GM20431 (cell line): ENCODE data around the gene ESR1.
"Not testable (repeated sequence)": the region's sequence is repeated elsewhere in the genome, so short reads cannot be mapped to it uniquely, and the experiment has no call there.

Source experiments
- in situ Hi-C: fragments of 300-500 bp; cut with MseI, MboI; formaldehyde crosslinking; loops from one replicate; pipeline ENCODE4 v1.15.0; 2020; ENCODE audit warnings: low sequenced_read_pairs; ENCODE audit not compliant: unreplicated experiment

The ESR1 gene

DNA sequence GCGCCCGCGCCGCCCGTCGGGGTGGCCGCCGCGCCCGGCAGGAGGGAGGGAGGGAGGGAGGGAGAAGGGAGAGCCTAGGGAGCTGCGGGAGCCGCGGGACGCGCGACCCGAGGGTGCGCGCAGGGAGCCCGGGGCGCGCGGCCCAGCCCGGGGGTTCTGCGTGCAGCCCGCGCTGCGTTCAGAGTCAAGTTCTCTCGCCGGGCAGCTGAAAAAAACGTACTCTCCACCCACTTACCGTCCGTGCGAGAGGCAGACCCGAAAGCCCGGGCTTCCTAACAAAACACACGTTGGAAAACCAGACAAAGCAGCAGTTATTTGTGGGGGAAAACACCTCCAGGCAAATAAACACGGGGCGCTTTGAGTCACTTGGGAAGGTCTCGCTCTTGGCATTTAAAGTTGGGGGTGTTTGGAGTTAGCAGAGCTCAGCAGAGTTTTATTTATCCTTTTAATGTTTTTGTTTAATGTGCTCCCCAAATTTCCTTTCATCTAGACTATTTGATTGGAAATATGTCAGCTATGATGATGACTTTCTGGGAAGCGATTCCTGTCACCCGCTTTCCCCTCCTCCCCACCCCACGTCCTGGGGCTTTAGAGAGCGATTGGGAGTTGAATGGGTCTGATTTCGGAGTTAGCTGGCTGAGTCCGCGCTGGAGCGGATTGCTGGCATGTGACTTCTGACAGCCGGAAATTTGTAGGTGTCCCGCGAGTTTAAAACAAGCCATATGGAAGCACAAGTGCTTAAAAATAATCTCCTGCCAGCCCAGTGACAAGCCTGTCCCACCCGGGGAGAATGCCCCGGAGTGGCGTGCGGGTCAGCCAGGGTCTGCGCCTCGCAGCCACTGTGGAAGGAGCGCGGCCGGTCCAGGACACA, 1.1 kb downstream of the ESR1 start:
- in situ Hi-C loops, result no loop called here

DNA sequence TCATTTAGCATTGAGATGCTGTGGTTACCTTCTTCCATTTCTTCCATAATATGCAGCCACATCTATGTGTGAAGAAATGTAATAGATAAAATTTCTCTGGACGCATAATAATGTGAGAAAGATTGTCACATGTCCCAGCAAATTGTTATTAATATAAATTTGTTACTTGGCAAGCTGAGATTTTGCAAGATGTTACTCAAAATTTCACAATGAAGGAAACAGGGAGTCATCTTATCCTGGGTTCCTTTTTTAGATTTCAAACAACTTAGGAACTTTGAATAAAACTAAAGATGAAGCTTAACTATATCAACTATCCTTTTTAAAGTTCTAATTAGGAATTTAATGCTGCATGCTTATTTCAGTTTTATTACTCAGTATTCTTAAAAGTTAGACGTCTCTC, 3.6 kb downstream of the ESR1 start:
- in situ Hi-C loops, result no loop called here

DNA sequence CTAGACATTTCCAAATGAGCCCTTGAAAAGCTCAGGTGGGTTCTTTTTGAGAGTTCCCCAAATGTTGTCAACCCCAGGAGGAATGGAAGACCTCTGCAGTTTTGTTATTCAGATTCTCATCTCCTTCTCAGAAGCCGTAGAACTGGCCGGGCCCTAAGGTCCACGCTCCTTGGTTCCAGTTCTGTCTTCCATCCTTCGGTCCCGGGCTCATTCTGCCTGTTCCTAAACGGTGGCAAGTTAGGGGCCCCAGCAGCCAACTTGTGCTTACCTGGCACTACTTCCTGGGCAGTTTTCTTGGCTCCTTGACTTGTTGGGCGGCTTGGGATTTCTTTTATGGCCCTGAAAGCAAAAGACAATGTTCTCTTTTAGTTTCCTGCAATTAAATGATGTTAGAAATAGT, 6.4 kb downstream of the ESR1 start:
- in situ Hi-C loops, result no loop called here

DNA sequence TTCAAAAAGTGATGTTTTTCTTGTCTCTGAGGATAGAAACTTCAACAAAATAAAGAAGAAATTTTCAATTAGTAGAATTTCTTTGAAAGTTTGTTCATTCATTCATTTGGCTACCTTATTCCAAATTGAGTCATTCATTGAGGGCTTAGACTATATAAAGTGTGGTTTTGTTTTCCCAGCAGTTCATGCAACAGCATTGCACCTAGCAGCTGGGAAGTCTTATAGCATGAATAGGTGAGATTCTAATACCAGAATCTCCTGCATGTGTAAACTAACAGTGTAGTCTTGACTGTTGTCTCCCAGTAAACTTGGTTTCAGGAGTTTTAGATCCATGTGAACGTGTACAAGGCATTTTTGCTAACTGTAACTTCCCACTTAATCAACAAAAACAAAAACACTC, 7.1 kb downstream of the ESR1 start:
- in situ Hi-C loops, result no loop called here

DNA sequence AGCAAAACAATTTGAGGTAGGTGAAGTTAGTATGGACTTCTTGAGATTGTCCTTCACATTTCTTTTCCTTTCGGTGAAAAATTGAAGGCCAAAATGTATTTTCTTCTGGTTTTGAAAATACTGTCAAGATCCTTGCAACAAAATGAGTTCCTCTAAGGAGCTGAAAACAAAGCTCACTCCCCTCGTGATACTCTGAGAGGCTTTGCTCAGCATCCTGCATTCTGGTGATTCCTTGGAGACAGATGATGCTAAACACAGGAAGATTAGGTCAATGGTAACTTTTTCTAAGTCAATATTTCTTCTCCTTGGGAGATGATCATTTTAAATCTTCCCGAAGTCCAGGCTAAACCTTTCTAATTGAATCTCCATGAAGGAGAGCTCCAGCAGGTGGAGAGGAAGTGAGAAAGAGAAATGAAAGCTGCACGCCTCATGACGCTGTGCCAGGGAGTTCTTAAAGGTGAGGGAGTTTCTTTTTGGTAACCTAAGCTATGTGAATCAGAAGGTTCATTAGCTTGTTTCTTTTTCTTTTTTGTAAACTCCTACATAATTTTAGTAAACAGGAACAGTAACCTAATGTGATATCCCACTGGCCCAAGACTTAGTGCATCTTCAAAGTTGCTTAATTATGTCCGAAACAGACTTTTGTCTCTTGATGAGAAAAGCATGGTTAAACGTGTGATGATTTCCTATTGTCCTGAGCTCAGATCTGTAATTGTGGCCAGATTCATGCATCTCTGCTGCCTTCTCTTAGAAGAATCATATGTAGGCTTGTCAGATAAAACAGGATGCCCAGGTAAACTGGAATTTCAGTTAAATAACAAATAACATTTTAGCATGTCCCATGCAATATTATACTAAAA, 15.0 kb downstream of the ESR1 start:
- in situ Hi-C loops, result no loop called here

DNA sequence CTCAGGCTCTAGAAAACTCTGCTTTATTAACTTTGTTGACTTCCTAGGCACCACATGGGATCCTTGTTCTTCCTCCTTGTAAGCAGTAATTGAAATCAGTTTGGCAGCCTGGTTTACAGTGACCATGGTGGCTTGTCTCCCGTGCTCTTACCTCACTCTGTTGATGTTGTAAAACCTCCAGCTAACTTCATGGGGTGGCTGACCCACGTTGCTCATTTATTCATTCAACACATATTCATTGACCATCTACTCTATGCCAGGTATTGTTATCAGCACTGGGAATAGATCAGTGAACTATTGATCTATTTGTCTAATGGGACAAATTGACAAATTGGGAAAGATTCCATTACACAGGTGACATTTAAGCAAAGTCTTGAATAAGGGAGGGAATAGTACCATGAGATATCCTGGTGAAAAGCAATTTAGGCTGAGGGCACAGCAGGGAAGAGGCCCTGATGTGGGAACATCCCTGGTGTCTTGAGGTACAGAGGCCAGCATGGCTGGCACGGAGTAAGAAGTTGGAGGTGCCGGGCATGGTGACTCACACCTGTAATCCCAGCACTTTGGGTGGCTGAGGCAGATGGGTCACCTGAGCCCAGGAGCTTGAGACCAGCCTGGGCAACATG, 19.1 kb downstream of the ESR1 start:
- in situ Hi-C loops, result no loop called here

DNA sequence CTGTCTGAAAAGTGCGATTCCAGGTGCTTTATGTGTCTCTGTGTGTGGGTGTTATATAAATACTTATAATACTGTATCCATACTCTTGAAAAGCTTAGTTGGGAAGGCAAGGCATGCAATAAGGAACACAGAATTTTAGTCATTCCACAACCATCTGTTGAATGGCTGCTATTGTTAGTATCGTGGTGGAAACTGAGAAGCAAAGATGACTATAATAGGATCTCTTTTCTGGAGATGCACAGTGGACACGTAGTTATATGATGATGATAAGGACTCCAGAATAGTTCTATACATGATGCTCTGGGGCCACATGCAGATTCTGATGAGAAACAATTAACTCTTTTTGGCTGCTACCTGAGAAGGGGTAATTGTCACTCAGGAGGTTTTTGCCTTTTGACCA, 25.2 kb downstream of the ESR1 start:
- in situ Hi-C loops, result no loop called here

DNA sequence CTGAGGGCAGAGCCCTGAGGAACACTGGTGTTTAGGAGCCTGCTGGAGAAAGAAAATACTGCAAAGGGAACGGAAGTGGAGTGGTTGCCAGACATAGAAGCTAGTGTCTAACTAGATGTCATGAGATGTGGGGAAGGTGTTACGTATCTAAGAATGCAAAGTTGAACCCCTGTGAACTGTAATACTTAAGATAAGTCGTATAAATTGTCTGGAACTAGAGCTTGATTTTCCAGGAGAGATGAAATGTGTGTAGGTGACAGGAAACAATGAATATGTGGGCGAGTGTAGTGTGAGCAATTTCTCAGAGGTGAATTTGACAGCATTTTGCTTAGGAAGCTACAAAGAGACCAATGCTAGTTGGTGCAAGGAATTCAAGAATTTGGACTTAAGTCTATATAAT, 27.9 kb downstream of the ESR1 start:
- in situ Hi-C loops, result no loop called here

DNA sequence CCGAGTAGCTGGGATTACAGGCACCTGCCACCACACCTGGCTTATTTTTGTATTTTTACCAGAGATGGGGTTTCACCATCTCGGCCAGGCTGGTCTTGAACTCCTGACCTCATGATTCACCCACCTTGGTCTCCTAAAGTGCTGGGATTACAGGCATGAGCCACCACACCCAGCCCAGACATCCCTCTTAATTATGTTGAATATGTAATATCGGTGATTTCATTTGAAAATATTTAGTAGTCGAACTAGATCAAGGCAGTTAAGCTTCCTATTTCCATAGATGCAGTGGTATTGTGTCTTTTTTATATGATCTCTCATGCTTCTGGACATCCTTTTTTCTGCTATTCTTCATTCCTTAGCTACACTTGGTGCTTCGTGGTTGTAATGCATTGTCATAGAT, 29.7 kb downstream of the ESR1 start:
- in situ Hi-C loops, result no loop called here

DNA sequence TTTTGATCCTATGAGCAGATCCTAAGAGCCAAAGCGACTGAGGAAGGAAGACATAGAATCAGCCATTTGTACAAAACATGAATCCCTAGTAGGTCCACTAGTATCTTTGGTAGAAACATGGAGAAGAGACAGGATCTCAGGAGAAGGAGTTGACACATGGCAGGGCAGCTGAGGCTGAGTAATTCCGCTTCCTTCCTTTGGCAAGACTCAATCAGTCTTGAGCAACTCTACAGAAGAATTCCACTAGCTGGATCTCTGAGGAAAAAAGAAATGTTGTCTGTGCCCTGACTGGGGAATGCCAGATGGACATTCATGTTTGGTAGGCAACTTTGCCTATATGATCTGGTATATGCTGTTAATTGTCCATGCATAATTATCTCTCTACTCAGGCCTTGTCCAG, 35.3 kb downstream of the ESR1 start:
- in situ Hi-C loops, result no loop called here

DNA sequence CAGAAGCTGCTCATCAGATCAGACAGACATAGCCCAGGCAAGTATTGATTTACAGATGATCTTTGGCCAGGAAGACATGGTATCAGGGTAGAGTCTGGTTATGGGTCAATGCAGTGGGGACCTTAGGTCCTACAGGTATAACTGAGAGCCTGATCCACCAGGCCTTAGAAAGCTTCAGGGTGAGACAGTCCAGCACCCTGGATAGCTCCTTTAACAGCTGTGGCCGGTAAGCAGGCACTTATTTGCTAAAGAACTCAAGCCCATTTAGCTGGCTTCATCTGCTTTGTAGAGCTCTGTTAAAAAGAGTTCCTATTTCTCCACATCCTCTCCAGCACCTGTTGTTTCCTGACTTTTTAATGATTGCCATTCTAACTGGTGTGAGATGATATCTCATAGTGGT, 39.6 kb downstream of the ESR1 start:
- in situ Hi-C loops, result no loop called here

DNA sequence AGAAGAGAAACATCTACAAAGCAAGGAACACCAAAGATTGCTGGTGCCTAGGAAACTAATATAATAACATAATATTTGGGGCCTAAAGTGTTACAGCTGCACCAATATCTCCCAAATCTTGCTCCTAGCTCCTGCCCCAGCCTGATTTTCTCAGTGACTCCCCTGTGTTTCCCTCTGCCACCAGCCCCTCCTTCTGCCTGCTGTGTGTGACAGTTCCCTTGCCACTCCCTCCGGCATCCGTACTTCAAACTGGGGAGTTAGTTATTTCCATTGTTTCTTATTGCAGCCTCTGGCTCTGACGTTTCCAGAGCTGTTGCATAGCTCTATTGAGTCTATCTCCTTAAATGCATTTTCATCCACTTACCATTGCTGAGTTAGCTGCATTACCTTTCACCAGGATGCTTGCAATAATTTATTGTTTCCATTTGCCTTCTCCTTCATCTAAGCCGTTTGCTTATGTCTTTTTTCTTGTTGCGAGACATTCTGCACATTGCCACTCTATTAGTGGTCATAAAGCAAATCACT, 43.1 kb downstream of the ESR1 start:
- in situ Hi-C loops, result no loop called here

DNA sequence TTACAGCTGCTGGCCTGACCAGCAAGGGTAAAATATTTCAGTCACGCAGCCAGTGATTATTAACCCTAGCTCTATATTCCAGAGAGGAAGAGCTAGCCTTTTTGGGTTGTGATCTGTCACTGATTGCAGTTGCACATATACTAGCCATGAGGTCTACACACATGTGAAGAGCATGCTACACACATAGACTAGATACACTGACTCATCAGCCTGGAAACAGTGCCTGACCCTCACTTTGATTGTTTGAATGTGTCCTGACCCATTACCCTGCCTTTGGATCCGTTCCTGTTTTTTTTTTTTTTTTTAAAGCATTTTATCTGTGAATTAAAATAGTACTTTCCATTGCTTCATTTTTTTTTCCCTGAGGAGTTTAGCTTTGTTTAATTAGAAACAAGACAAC, 50.8 kb downstream of the ESR1 start:
- in situ Hi-C loops, result no loop called here

DNA sequence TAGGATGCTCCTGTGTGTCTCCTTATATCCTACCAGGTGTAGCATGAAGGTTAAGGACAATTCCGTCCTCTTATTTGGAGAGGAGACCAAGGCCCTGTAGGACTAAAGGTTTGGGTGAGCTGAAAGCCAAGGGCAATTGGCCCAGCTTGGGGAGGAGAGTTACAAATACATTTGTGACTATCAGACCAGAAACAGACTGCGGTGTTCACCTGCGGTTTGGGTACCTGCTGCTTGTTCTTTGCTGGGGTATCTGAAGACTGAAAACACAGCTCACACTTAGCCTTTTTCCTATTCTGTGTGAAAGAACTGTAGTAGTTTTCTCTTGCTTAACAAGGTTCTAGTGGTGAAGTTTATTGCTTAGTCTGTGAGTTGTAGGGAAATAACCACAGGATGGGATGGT, 55.0 kb downstream of the ESR1 start:
- in situ Hi-C loops, result no loop called here

DNA sequence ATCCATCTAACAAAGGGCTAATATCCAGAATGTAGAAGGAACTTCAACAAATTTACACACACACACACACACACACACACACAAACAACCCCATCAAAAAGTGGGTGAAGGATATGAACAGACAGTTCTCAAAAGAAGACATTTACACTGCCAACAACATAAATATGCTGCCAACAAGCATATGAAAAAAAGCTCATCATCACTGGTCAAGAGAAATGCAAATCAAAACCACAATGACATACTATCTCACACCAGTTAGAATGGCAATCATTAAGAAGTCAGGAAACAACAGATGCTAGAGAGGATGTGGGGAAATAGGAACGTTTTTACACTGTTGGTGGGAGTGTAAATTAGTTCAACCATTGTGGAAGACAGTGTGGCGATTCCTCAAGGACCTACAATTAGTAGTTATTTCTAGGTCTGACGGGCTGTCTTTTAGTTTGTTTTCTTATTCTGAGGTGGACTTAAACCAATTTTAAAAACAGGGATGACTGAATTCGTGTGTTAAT, 59.9 kb downstream of the ESR1 start:
- in situ Hi-C loops, result not testable (repeated sequence)

DNA sequence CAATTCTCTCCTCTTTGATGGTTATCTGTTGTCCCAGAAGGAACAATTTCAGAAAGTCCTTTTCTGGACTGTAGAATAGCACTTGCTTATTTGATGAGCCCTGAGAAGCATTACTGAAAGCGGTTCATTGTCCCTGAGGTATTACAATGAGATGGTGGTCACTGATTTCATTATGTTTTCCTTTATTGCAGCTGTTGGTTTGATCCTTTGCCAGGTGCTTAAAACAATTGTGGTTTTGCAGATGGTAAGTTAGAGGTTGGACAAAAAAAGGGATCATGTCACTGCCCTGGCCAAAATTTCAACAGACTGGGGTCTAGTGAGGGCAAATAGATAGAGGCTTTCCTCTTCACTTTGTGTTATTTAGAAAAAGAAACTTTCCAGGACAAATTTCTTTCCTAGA, 61.9 kb downstream of the ESR1 start:
- in situ Hi-C loops, result no loop called here

DNA sequence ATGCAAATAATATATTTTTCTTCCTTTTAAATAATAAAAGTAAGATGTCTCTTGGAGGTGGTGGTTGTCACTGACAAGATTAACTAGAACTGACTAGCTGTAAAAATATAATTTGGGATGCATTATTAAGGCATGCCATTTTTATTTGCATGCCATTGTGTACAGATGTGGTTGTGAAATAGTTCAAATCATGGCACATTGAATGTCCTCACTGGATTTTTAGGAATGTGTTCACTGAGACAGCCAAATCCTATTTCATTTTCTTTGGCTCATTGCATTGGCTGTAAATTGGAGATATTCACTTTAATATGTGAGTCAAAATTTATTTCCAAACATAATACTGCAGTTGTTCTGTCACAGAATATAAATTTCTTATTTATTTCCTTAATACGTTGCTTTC, 62.3 kb downstream of the ESR1 start:
- in situ Hi-C loops, result no loop called here

DNA sequence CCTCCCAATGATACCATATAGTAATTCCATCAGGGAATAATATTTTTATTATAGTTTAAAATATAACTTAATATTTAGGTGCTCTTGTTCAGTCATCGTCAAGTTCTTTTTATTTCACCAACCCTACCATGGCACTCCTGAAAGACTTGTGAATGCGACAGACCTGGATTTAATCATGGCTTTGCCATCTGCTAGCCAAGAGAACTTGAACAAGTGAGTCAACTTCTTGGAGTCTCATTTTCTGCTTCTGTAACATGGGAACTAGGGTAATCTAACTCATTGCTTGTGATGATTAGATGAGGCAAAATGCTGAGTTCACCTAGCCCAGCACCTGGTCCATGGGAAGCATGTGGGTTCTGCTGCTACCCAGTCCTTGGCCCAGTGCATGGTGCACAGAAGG, 62.9 kb downstream of the ESR1 start:
- in situ Hi-C loops, result no loop called here

DNA sequence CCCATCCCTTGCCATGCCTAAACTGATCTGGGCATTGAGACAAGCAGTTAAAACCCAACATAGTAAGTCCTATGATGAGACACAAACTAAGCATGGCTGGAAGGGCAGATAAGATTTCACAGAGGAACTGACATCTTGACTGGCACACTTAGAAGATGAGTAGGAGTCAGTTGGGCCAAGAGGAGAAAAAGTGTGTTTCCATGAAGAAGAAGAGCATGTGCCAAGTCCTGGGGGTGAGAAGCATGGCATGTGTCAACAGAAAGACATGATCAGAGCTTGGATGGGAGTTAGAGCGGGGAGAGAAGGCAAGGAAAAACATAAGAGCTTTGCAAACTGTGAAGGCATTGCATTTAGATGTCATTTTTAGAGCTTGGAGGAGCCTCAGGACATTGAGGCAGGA, 68.0 kb downstream of the ESR1 start:
- in situ Hi-C loops, result no loop called here

DNA sequence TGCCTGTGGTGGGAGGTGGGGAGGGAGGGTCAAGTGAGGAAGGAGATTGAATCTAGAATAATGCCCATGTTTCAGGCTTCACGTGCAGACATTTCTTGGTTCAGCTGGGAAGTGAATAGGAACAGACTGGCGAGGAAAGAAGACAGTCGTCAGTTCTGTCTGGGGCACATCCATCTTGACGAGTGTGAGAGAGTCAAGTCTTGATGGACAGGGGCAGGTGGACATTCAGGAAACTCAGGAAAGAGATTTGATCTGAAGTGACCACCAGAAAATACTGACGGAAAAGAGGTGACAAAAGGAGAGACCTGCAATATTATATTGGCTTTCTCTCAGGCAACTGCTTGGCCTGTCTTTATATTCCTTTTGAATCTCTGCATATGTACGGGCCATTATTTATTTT, 68.6 kb downstream of the ESR1 start:
- in situ Hi-C loops, result no loop called here

DNA sequence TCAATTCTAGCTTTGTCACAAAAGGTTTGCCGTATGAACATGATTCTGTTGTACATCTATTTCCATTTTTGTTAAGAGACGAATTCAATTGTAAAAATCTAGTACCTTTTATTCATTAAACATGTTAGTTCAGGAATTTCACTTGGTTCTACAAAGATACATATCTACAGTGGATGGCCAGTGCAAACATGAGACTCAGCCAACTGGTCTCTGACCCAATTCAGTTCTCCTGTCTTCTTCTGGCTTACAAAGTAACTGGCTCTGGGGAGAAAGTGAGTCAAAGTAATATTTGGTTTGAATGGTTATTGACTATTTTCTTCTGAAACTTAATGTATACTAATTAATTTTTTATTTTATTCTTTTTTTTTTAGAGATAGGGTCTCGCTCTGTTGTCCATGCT, 70.0 kb downstream of the ESR1 start:
- in situ Hi-C loops, result no loop called here
